Bone marrow (tissue), 2 donors: ENCODE data around the gene NPHP4.

Experiments
- DNase-seq, 2 donors: peaks; one replicate each; lab custom pipeline; 2025; lab: John Stamatoyannopoulos, UW

The NPHP4 gene

GRCh38 chr1:5891736-5892135 is 100.5 kb downstream of the NPHP4 start:
- DNase-seq = no peak

GRCh38 chr1:5891137-5891536 is 101.1 kb downstream of the NPHP4 start:
- DNase-seq = no peak

- DNase-seq = no peak
Observed at GRCh38 chr1:5890346-5891106, 101.7 kb downstream of the NPHP4 start.

- no peak for DNase-seq
Observed at GRCh38 chr1:5889901-5890300, 102.3 kb downstream of the NPHP4 start.

- no peak for DNase-seq
Observed at GRCh38 chr1:5889462-5889861, 102.8 kb downstream of the NPHP4 start.

GRCh38 chr1:5888606-5889211 is 103.5 kb downstream of the NPHP4 start:
- DNase-seq = no peak

- DNase-seq = no peak
Observed at GRCh38 chr1:5887971-5888361, 104.3 kb downstream of the NPHP4 start.

- DNase-seq = no peak
Observed at GRCh38 chr1:5887349-5887970, 104.8 kb downstream of the NPHP4 start.

- no peak for DNase-seq
Observed at GRCh38 chr1:5886541-5887348, 105.5 kb downstream of the NPHP4 start.

GRCh38 chr1:5886140-5886483 is 106.1 kb downstream of the NPHP4 start:
- DNase-seq = no peak

GRCh38 chr1:5885471-5886139 is 106.6 kb downstream of the NPHP4 start:
- no peak for DNase-seq

GRCh38 chr1:5884110-5884509 is 108.1 kb downstream of the NPHP4 start:
- no peak for DNase-seq

GRCh38 chr1:5883129-5884048 is 108.8 kb downstream of the NPHP4 start:
- no peak for DNase-seq

- DNase-seq = no peak
Observed at GRCh38 chr1:5882367-5883128, 109.7 kb downstream of the NPHP4 start.

GRCh38 chr1:5881526-5882222 is 110.6 kb downstream of the NPHP4 start:
- DNase-seq = no peak

GRCh38 chr1:5880630-5881405 is 111.4 kb downstream of the NPHP4 start:
- no peak for DNase-seq

GRCh38 chr1:5879421-5879820 is 112.8 kb downstream of the NPHP4 start:
- no peak for DNase-seq

GRCh38 chr1:5878971-5879370 is 113.3 kb downstream of the NPHP4 start:
- DNase-seq = no peak
